HG02571 (cell line): ENCODE data around the gene SLC6A16.
"Not testable (repeated sequence)": the region's sequence is repeated elsewhere in the genome, so short reads cannot be mapped to it uniquely, and the experiment has no call there.

Experiments used
- ATAC-seq: cut with Tn5 transposase; IDR thresholded peaks from one replicate; pipeline ENCODE4 v1.9.1; 2021; ENCODE audit warnings: mild to moderate bottlenecking, moderate library complexity; ENCODE audit not compliant: unreplicated experiment

SLC6A16 gene

GRCh38 chr19:49324801-49325576 is at the start of gene SLC6A16:
SLC6A16 (minus strand) TSS chr19:49325191; CDS start chr19:49311347, 13,844 bp downstream.
- no peak for ATAC-seq

- ATAC-seq, result not testable (repeated sequence)
These were observed 48.2 kb upstream of the SLC6A16 start for GRCh38 chr19:49373174-49373573.

GRCh38 chr19:49371184-49371583 is 46.2 kb upstream of the SLC6A16 start:
- no peak for ATAC-seq

GRCh38 chr19:49368711-49369358 is 43.8 kb upstream of the SLC6A16 start:
- ATAC-seq, result no peak

- no peak for ATAC-seq
These were observed 41.1 kb upstream of the SLC6A16 start for GRCh38 chr19:49366110-49366509.

GRCh38 chr19:49364083-49364737 is 39.2 kb upstream of the SLC6A16 start:
- ATAC-seq, result no peak

- ATAC-seq, result no peak
These were observed 38.5 kb upstream of the SLC6A16 start, which contains the start of gene DKKL1 for GRCh38 chr19:49363268-49364082. DKKL1 (plus strand) TSS chr19:49363877; CDS start chr19:49363999, 122 bp downstream.

GRCh38 chr19:49362929-49363267 is 37.9 kb upstream of the SLC6A16 start:
- no peak for ATAC-seq

- no peak for ATAC-seq
These were observed 37.3 kb upstream of the SLC6A16 start, which contains the start of gene TEAD2 for GRCh38 chr19:49362048-49362928. TEAD2 (minus strand) TSS chr19:49362416; CDS start chr19:49360075, 2,341 bp downstream.

GRCh38 chr19:49361438-49362047 is 36.6 kb upstream of the SLC6A16 start:
- ATAC-seq, result no peak

- ATAC-seq, result no peak
These were observed 35.1 kb upstream of the SLC6A16 start for GRCh38 chr19:49359851-49360820.

GRCh38 chr19:49357186-49357585 is 32.2 kb upstream of the SLC6A16 start:
- ATAC-seq, result no peak

GRCh38 chr19:49356382-49356781 is 31.4 kb upstream of the SLC6A16 start:
- no peak for ATAC-seq

GRCh38 chr19:49355909-49356353 is 30.9 kb upstream of the SLC6A16 start:
- no peak for ATAC-seq

GRCh38 chr19:49349567-49349966 is 24.6 kb upstream of the SLC6A16 start:
- ATAC-seq, result no peak

- no peak for ATAC-seq
These were observed 23.6 kb upstream of the SLC6A16 start for GRCh38 chr19:49348305-49349189.

GRCh38 chr19:49347835-49348234 is 22.8 kb upstream of the SLC6A16 start:
- ATAC-seq, result no peak
